GM18861 (cell line): Measurements from ENCODE around the gene MACF1.
"Not testable (repeated sequence)": the region's sequence is repeated elsewhere in the genome, so short reads cannot be mapped to it uniquely, and the experiment has no call there.

ENCODE experiments used
- ATAC-seq: cut with Tn5 transposase; IDR thresholded peaks from one replicate; pipeline ENCODE4 v1.9.1; 2021; ENCODE audit not compliant: unreplicated experiment

The MACF1 gene

DNA sequence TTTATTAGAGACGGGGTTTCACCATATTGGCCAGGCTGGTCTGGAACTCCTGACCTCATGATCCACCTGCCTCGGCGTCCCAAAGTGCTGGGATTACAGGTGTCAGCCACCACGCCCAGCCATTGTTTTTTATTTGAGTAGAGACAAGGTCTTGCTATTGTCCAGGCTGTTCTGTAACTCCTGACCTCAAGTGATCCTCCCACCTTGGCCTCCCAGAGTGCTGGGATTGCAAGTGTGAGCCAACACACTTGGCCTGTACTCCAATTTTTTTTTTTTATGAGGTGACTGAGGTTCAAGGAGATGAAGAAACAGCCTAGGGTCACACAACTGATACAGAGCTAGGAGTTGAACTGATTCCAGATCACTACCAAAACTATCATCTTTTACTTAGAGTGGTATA, 245.5 kb downstream of the MACF1 start:
- ATAC-seq = not testable (repeated sequence)

DNA sequence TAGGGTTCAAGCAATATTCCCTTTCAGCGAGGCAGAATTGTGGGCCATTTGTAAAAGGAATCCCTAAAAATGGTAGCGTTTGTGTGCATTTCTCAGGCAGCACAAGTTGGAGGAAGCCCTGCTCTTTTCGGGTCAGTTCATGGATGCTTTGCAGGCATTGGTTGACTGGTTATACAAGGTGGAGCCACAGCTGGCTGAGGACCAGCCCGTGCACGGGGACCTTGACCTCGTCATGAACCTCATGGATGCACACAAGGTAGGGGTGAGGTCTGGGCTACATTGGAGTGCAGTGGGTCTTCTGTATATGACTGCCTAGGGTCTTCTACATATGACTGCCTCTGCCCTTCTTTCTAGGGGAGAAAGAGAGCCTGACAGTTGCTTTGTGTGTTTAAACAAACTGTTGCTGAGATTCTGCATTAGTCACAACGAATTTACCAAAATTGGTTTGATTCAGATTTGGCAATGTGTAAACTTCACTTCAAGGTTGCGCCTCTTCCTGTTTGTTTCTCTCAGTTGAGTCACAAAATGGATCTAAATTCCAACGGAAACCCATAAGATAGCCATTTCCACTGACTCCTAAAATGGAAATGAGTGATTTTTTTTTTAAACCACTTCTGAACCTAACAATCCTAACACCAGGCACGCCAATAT, 246.6 kb downstream of the MACF1 start:
- no peak for ATAC-seq

DNA sequence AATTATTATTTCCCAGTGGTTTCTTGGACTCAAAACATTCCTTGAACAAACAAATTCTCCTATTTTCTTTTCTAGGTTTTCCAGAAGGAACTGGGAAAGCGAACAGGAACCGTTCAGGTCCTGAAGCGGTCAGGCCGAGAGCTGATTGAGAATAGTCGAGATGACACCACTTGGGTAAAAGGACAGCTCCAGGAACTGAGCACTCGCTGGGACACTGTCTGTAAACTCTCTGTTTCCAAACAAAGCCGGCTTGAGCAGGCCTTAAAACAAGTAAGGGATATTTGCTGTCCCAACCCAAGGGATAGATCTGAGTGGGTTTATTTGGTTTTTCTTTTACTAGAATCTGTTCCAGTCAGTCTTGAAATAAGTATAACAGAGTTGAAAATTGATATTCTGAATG, 247.6 kb downstream of the MACF1 start:
- ATAC-seq = no peak

DNA sequence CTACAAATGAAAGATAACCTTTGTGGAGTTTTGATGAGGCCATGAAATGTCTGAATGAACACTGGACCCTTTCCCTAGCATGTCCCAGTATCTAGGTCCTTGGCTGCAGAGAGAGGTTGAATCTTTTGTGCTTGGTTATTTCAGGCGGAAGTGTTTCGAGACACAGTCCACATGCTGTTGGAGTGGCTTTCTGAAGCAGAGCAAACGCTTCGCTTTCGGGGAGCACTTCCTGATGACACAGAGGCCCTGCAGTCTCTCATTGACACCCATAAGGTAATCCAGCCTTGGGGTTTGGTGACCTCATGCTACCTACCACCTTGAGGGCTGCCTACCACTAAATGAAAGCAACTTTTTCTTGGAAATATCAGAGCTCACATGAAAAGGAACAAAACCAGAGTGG, 248.0 kb downstream of the MACF1 start:
- ATAC-seq = no peak

DNA sequence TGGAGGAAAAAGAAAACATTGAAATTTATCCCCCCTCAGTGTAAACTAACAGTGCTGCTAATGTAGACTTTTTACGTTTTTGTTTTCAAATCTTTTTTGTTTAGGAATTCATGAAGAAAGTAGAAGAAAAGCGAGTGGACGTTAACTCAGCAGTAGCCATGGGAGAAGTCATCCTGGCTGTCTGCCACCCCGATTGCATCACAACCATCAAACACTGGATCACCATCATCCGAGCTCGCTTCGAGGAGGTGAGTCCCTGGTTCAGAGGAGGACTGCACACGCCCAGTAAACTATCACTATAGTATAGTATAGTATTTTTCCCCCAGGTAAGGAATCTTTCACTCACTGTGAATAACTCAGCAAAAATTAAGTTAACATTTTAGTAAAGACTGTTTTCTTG, 249.1 kb downstream of the MACF1 start:
- no peak for ATAC-seq

DNA sequence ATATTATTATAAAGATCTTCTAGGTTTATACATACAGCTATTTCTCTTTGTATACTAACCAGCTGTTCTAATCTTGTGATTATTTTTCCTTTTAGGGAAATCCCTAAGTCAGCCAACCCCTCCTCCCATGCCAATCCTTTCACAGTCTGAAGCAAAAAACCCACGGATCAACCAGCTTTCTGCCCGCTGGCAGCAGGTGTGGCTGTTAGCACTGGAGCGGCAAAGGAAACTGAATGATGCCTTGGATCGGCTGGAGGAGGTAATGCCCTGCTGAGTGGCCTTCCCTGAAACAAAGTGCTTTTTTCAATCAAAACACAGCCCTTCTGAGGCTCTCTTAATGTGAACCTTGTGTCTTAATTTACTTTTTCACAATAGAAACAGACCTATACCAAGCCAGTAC, 254.5 kb downstream of the MACF1 start:
- no peak for ATAC-seq

DNA sequence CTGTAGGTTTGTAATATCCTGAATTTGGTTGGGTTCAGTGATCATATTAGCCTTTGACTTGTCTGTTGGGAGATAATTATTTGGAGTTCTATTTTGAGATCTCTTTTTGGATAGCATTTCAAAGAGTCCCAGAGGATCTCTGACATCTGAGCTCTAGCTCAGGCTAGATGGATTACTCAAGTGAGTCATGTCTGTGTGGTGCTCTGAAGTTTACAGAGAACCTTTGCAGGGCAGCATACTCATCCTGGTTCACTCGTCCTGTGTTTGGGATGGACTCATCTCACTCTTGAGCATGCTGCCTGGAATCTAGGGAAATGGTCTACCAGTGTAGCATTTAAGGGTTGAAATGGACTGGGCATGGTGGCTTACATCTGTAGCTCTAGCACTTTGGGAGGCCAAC, 257.6 kb downstream of the MACF1 start:
- no peak for ATAC-seq

DNA sequence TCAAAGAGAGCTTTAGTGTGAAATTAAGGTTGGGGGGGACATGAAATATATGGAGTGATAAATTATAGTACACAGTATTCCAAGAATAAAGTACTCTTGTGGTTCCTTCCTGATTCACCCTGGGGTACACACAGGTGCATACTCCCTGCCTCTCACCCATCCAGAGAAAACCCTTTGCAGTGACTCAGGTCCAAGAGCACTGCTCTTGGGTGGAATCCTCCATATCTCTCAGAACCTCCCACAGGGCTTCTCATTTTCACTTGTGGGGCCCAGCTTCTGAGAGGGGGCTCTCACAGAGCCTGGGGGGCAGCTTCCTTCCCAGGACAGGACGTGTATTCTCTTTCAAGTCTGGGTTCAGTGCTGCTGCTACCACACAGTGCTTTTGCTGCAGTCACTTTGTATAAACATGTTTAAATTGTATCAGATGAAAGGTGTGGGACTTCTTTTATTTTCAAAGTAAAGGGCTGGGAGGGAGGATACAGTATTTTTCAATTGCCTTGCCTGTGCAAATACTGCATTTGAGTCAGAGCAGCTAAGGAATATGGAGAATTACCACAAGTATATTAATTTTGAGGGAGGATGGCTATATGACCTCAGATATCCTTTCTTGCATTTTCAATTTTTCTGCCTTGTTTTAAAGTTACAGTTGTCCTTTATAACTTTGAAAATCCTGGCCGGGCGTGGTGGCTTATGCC, 262.1 kb downstream of the MACF1 start:
- no peak for ATAC-seq

DNA sequence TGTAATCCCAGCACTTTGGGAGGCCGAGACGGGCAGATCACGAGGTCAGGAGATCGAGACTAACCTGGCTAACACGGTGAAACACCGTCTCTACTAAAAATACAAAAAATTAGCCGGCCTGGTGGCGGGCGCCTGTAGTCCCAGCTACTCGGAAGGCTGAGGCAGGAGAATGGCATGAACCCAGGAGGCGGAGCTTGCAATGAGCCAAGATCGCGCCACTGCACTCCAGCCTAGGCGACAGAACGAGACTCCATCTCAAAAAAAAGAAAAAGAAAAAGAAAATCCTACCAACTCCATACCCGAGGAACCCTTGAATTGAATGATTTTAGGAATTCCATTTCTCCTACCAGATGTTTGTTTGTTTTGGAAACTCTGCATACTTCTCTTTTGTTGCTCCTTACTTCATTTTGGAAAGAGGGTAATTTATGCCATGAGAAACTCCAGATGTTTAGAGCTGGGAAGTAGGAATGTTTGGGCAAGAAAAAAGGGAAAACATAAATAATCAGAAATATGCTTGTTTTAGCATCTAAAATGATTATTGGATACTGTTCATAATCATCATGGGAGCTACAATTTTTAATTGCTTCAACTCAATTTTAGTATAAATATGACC, 262.7 kb downstream of the MACF1 start:
- ATAC-seq = not testable (repeated sequence)

DNA sequence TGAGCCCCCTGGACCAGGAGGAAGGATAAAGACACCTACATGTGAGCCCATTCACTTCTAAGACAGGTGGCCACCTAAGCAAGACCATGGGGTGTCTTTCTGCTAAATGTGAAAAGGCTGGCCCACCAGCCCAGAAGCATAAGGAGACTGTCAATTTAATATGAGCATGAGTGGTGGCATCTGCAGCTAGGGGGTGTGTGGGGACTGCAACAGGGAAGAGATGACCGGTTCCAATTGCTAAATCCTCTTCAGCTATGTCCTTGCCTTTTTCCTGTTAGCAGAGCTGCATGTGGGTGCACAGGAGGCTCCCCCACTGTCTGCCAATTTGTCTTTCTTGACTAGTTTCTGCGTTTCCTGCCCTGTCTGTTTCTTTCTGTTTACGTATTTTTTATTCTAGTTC, 264.7 kb downstream of the MACF1 start:
- no peak for ATAC-seq

DNA sequence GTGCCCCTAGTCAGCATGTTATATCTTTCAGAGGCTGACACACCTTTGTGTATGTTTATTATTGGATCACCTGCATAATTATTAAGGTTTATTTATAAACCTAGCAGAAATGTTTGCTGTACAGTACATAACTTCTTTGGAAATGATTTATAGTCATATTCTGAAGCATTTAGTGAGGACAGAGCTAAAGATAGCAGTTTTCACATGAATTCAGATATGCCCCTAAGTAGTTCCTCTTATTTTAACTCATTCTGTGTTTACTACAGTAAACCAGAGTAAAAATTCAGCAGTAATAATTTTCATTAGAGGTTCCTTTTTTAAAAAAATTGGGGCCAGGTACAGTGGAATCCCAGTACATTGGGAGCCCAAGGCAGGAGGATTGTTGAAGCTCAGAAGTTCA, 265.5 kb downstream of the MACF1 start:
- ATAC-seq = no peak

DNA sequence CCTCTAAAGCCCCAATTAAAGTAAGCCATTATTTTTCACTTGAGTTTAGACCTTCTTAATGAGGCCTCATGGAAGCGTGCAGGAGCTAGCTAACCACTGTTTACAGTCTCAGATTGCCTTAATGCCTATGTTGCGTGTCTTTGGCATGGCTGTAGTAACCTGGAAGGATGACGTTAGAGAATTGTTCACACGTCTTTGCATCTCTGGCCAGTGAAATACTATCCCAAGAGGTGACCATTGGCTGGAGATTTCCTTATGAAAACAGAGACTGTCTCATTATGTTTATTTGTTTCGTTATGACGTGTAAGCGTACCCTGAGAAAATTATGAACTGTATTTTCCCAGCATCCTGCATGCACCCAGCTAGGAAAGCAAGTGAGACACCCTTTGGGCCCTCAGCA, 268.3 kb downstream of the MACF1 start:
- no peak for ATAC-seq

DNA sequence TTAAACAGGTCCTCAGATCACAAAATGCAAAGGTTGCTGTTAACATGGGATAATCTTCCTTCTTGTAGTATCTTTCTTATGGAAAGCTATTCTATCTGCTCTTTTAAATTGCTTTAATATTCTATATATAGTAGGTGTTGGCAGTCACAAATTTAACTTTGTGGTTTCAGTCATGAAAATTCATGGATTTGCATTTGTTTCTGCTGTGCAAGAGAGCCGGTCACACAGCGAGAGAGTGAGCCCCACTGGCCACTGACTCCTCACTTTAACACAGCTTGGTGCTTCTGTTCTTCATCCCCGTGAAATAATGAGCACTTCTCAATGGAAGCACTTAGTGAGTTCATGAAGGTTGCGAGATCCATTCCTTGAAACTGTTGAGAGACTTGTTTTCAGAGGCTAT, 268.8 kb downstream of the MACF1 start:
- ATAC-seq = no peak

DNA sequence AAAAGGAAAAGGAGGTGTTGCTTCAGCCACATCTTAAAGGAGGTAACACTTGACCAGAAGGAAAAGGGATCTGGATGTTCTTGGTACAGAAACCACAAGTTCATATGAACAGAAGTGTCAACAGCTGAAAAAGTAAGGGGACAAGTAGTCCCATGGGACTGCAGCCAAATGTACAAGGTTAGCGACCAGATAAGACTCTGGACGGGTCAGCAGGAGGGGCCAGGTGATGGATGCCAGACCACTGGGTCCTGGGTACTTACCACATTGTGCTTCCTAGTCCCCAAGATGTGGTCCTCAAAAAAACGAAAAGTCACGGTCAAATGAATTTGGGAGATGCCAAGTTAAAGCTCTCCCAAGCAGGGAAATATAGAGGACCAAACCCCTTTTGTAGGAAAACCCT, 270.3 kb downstream of the MACF1 start:
- ATAC-seq = no peak

DNA sequence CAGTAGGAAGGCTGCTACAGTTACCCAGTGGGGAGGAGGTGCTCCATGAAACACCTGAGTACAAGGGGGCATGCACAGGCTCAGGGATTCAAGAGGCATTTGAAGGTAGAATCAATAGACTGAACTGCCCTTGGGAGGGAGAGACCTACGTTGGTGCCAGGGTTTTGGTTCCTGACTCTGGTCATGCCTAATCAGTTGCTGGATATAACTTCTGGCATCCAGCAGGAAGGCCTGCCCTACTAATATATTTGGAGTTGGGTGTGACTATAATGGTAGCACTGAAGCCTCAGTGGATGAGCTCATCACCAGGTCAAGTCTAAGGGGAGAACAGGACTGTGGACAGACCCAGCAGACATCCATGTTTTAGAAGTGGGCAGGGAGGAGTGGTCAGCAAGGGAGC, 271.1 kb downstream of the MACF1 start:
- ATAC-seq = not testable (repeated sequence)

DNA sequence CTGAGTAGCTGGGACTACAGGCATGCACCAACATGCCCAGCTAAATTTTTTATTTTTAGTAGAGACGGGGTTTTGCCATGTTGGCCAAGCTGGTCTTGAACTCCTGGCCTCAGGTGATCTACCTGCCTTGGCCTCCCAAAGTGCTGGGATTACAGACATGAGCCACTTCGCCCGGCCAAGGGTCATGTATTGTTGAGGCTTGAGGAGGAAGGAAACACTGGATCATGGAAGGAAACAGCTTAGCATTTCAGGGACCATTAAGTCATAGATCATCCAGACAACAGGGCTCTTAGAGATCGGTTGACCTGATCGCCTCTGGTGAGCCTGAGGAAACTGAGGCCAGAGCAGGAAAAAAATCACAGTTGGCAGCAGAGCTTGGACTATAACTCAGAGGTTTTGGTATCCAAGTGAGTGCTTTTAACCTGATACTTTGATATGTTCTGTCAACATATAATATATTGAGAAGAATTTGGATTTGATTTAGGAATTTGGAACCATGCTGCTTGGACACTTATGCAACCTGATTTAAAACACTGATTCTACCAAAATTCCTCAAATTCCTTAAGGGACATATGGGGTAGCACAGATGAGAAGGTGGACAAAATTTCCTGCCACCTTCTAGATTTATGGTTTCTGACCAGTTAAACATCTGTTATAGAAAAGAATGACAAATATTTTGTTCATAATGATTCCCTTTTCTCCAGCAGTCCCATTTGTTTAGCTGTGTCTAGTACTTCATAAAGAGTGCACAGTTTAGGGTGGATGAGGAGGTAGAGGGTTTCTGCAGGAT, 273.8 kb downstream of the MACF1 start:
- ATAC-seq = no peak

DNA sequence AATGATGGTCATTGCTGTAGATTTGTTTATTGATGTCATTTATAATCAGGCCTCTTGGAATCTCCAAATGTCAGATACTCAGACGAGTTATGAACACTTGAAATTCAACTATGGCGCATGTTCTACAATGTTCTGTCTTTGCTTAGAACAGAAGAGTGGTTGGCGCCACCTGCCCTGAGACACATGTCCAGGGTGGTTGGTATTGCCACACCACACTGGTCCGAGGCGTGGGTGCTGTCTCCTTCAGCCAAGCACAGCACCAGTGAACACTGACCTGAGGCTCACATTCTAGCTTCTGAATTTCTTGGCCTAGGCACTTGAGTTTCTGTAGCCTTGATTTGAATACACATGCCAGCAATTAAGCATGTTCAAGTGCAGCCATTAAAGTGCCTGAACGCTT, 276.8 kb downstream of the MACF1 start:
- ATAC-seq = no peak

DNA sequence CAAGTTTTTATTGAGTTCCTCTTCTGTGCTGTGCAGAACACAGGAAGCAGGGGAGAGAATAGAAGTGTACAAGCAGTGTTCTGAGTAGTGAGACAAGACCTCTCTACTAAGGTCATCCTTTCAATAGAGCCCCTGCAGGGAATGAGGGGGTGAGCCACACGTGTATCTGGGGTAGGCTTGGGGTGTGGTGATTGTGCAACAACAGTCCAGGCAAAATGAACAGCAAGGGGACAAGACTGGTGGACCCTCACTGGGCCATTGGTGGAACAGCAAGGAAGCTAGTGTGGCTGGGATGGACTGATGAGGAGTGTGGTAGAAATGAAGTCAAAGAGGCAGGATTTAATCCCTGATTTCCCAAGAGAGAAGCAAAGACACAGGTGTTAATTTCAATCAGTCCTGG, 278.8 kb downstream of the MACF1 start:
- ATAC-seq = no peak

DNA sequence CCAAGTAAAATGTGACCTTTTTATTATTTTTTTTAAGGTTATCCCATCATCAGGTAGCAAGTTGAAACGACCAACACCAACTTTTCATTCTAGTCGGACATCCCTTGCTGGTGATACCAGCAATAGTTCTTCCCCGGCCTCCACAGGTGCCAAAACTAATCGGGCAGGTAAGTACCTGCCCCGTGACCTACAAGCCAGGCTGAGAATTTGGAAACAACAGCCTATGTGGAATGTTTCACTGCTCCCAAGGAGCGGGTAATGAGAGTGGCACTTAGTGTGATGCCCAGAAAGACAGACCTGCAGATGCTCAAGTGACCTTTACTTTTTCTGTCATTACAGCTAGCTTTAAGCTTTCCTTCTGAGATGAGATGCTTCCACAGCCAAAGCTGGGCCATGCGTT, 280.1 kb downstream of the MACF1 start:
- no peak for ATAC-seq

DNA sequence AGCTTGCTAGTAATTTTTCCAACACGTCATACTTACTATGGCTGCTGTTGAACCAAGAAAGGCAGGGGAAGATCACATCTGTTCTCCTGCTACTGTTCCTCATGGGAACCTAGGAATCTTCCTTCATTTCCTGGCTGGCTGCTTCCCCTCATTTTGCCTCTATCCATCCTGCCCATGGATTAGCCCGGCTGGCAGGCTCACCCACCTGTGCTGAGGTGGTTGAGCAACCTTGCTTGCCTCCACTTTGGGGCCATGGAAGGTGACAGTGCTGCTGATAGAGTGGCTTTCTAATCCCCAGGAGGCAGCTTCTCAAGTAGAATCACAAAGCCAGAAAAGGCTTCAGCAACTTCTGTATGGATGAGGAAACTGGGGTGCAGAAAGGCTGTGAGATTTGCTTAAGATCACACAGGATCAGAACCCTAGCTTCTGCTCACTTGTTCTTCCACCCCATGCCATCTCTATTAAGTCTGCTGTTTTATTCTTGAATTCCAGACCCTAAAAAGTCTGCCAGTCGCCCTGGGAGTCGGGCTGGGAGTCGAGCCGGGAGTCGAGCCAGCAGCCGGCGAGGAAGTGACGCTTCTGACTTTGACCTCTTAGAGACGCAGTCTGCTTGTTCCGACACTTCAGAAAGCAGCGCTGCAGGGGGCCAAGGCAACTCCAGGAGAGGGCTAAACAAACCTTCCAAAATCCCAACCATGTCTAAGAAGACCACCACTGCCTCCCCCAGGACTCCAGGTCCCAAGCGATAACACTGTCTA, 280.7 kb downstream of the MACF1 start:
- ATAC-seq = no peak

DNA sequence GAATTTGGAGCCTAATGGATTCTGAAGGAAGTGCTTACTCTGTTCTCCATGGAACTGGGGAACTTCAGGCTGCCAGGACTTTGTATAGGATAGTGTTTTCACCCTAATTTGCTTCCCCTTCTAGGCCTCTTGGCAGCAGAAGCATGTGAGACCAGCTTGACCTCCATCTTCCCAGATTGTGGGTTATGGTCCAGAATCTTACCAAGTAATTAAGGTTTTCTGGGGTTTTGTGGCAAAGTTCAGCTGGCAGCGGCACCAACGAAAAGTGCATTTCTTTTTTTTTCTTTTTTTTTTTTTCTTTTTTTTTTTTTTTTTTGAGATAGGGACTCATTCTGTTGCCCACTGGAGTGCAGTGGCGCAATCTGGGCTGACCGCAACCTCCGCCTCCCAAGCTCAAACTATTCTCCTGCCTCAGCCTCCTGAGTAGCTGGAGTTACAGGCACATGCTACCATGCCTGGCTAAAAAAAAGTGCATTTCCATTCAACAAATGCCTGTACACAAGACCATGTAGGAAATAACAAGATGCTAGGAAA, 283.6 kb downstream of the MACF1 start:
- ATAC-seq = no peak
